NCI-H2107 (cell line): ENCODE measurements around the gene RGPD4.

Experiments used
- DNase-seq: peaks from one replicate; lab custom pipeline; 2025; lab: John Stamatoyannopoulos, UW

Gene RGPD4

DNA sequence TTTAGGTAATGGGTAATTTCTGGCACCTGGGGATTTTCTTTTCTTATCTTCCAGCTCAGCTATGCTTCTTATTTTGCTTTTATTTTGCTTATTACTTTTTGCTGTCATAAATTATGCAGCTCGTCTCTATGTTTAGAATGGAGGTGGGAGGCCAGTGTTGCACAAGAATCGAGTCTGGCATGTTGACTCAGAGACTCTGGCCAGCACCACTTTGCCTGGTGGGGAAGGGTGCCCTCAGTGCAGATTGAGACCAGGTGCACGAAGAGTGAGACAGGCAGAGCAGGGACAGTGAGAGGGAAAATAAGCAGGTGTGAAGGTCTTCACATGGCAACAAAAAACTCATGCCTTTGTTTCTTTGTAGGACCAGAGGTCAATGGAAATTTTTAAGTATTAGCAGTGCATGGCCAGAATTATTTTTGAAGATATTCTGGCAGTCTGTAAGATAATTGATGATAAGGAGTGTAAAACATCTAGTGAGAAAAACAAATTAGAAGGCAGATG is 100.4 kb downstream of the RGPD4 start:
- DNase-seq, result no peak

GRCh38 chr2:107931412-107931811 is 104.7 kb downstream of the RGPD4 start:
- DNase-seq, result no peak

- no peak for DNase-seq
Measured at GRCh38 chr2:107932488-107932887, 105.8 kb downstream of the RGPD4 start.

DNA sequence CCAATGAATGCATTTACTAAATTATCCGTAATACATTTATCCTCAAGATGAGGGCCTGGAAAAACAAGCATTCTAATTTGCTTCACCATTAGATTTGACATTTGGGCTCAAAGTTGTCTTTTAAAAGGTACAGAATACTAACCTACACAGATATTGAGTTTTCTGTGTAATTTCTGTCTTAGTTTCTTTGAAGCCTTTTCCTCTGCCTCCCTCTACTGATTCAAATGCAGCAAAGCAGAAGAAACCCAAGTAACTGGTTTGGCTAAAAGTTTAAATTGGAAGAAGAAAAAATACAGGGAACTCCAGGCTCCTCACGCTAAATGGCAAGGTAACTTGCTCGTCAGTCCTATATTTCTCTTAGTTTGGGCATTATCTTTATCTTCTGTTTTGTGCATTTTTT is 106.3 kb downstream of the RGPD4 start:
- no peak for DNase-seq

DNA sequence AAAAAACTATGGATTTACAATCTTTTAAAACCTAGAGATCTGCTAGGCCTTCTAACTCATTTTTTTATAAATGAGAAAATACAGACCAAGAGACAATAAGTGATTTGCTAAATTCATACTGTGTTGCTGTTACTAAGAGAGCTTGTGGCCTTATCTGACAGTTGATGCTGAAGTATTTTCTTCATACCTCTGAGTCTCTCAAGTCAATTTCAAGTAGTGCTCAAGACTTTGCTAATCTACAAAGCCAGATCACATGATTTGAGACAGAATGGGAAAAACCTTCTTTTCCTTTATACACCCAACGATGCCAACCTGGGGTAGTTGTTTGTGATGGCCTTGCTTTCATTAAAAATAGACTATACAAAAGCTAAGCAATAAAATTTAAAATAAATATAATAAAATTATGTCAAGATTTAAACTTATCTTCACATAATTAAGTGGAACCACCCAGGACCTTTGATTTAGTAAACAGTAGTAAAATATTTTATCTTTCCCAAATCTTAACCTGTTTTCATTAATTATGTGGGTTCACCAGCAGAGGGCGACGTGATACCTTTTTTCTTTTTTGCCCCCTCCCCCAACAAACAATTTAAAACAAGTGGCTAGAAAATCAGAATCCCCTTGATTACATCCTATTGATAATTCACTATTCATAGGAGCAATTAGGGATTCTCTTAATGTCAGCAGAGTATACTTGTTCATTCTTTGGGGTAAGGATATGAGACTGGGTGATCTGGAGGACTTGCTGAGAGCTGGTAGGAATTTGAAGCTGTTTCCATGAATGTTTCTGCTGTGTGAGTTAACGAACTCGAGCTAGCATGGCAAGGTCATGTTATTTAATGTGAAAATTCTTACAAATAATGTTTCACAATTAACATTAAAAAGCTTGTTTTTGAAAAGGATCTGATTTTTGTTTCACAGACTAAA is 110.0 kb downstream of the RGPD4 start:
- DNase-seq, result no peak
